Duodenal mucosa (tissue), 2 donors: ENCODE measurements around the gene CYLD.

Source experiments
- H3K27ac ChIP-seq: one replicate; pipeline ENCODE4 v1.7.0; 2013; ENCODE audit warnings: low read depth, low read length
- H3K27me3 ChIP-seq, 2 donors: one replicate each; pipeline ENCODE4 v1.7.0; 2013; ENCODE audit warnings: low read length in 2 of 2, control low read depth in 1 of 2; ENCODE audit not compliant: insufficient read depth in 2 of 2, control insufficient read depth in 1 of 2
- H3K36me3 ChIP-seq, 2 donors: one replicate each; pipeline ENCODE4 v1.7.0; 2013; ENCODE audit warnings: low read length in 2 of 2, control low read depth in 1 of 2; ENCODE audit not compliant: insufficient read depth in 2 of 2, control insufficient read depth in 1 of 2
- H3K4me1 ChIP-seq, 2 donors: one replicate each; pipeline ENCODE4 v1.7.0; 2013; ENCODE audit warnings: low read length in 2 of 2, control low read depth in 1 of 2; ENCODE audit not compliant: insufficient read depth in 2 of 2, control insufficient read depth in 1 of 2
- H3K4me3 ChIP-seq, 2 donors: one replicate each; pipeline ENCODE4 v1.7.0; 2013; ENCODE audit warnings: low read length in 2 of 2, low read depth in 1 of 2
- H3K9ac ChIP-seq, 2 donors: one replicate each; pipeline ENCODE4 v1.7.0; 2013; ENCODE audit warnings: low read length in 2 of 2, low read depth in 1 of 2
- H3K9me3 ChIP-seq, 2 donors: one replicate each; pipeline ENCODE4 v1.7.0; 2013; ENCODE audit warnings: low read length in 2 of 2, control low read depth in 1 of 2; ENCODE audit not compliant: control insufficient read depth in 1 of 2

The CYLD gene

DNA sequence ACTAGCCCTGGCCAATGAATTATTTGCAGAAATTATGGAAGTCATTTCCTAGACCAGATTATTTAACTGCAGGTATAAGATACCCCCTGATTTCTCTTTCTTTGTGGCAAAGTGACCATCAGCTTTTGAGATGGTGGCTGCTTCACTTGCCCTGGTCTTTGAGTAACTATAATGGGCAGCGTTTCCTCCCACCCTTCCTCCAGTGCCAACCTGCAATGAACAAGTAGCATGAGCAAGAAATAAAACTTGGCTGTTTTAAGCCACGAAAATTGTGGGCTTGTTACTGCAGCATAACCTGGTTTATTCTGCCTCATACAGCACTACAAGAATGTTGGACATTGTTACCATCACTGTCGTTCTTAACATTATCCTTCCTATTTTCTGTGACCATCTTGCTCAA is 105.3 kb downstream of the CYLD start:
- H3K27me3 ChIP-seq = peaks cover 0 to 14% of the 10 kb centered on the region in 2 donors
- no peak overlapping the region for H3K9ac ChIP-seq
- H3K9me3 ChIP-seq = no peaks in the 10 kb centered on the region
- H3K4me1 ChIP-seq = no peaks in the 10 kb centered on the region
- no peaks in the 10 kb centered on the region for H3K36me3 ChIP-seq
- H3K27ac ChIP-seq = no peak overlapping the region
- no peak overlapping the region for H3K4me3 ChIP-seq

DNA sequence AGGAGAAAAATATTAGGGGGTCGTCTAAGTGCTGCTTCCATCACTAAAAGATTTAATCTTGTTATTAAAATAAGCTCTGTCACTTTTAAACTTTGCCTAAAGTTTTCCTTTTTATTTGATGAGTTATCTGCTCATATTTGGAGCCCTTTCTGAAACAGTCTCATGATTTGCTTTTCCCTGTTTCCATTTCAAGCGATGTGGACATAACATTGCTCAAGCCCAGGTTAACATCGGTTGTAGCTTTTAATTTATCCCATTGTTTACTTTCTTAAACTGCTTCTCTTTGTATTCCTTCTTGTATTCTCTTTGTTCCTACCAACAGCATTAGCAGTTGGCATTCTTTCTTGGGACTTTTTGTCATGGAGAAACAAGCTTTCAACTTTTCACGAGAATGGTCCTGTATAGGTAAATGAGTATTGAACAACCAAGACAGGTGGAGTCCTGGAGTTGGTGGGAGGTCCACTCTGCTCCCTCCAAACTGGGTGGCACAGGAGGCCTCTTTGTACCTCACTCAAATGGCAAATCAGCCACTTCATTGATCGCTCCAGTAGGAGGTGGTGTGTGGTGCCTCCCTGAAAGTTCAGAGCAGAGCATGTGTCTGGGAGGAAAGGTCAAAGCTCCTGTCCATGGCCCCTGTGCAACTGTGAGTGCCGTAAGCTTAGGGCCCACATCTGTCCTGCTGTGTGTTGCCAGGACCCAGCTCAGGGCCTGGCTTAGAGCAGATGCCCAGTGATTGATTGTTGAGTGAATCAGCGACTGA is 107.0 kb downstream of the CYLD start:
- no peak overlapping the region for H3K4me3 ChIP-seq
- no peaks in the 10 kb centered on the region for H3K4me1 ChIP-seq
- H3K27ac ChIP-seq = no peak overlapping the region
- no peaks in the 10 kb centered on the region for H3K36me3 ChIP-seq
- peaks cover 0 to 9% of the 10 kb centered on the region in 2 donors for H3K27me3 ChIP-seq
- H3K9me3 ChIP-seq = no peaks in the 10 kb centered on the region
- H3K9ac ChIP-seq = no peak overlapping the region
